HuH-7 (cell line): ENCODE results near the gene OR5B21.

ENCODE experiments used
- DNase-seq: peaks from one replicate; pipeline ENCODE4 v3.0.0; 2011; ENCODE audit warnings: low spot score

The OR5B21 gene

GRCh38 chr11:58493676-58494075, 14.2 kb downstream of the OR5B21 start:
- no peak for DNase-seq

- no peak for DNase-seq
Observed at GRCh38 chr11:58490827-58491226, 17.1 kb downstream of the OR5B21 start.

- no peak for DNase-seq
Observed at GRCh38 chr11:58487170-58487569, 20.7 kb downstream of the OR5B21 start.

- no peak for DNase-seq
Observed at GRCh38 chr11:58485961-58486360, 21.9 kb downstream of the OR5B21 start.

- DNase-seq: no peak
Observed at GRCh38 chr11:58471892-58472291, 36.0 kb downstream of the OR5B21 start.

GRCh38 chr11:58466293-58466692, 41.6 kb downstream of the OR5B21 start:
- no peak for DNase-seq

- no peak for DNase-seq
Observed at GRCh38 chr11:58465690-58466089, 42.2 kb downstream of the OR5B21 start.
